HFFc6 (cell line): ENCODE data around the gene UCHL5. TPM values are rescaled to one million over a fixed set of nuclear protein-coding genes. Genes with fewer than 3 reads are reported as not detected.

Source experiments
- DNase-seq: peaks from one replicate; pipeline ENCODE4 v3.0.0-alpha.2; 2018
- H3K27ac Mint-ChIP-seq: 2 replicates; pipeline ENCODE4 v1.8.0; 2020; ENCODE audit warnings: mild to moderate bottlenecking, mixed read lengths
- H3K27me3 Mint-ChIP-seq: 2 replicates; pipeline ENCODE4 v1.8.0; 2021; ENCODE audit warnings: mild to moderate bottlenecking, moderate library complexity, mixed read lengths; ENCODE audit not compliant: insufficient read depth
- H3K36me3 Mint-ChIP-seq: 2 replicates; pipeline ENCODE4 v1.8.0; 2021; ENCODE audit warnings: low read depth, mixed read lengths
- H3K4me1 Mint-ChIP-seq: 2 replicates; pipeline ENCODE4 v1.8.0; 2020; ENCODE audit warnings: low read depth, mixed read lengths
- H3K4me3 Mint-ChIP-seq: 2 replicates; pipeline ENCODE4 v1.8.0; 2020; ENCODE audit warnings: mild to moderate bottlenecking, moderate library complexity, mixed read lengths
- H3K9me3 Mint-ChIP-seq: 2 replicates; pipeline ENCODE4 v1.8.0; 2020; ENCODE audit warnings: mild to moderate bottlenecking, mixed read lengths
- CTCF ChIP-seq: fragments of 200-600 bp; sonication (generic); IDR thresholded peaks from 2 replicates; pipeline ENCODE4 v1.5.0; 2021; ENCODE audit warnings: antibody characterized with exemption, mild to moderate bottlenecking
- total RNA-seq, 6 experiments: library from RNA; stranded (reverse); fragmentation: NEBNext Ultra II Directional; extraction: Animal tissue kit (Norgen Biotek cat#: 25700); gene quantifications; 2 replicates in 1 of 6; 3 replicates in 5 of 6; pipeline ENCODE4 v1.2.3, GENCODE V29; 2021

Gene UCHL5
- total RNA-seq, 6 experiments from 2014 or later: 24.1 to 34.1 (median 29.4) TPM

DNA sequence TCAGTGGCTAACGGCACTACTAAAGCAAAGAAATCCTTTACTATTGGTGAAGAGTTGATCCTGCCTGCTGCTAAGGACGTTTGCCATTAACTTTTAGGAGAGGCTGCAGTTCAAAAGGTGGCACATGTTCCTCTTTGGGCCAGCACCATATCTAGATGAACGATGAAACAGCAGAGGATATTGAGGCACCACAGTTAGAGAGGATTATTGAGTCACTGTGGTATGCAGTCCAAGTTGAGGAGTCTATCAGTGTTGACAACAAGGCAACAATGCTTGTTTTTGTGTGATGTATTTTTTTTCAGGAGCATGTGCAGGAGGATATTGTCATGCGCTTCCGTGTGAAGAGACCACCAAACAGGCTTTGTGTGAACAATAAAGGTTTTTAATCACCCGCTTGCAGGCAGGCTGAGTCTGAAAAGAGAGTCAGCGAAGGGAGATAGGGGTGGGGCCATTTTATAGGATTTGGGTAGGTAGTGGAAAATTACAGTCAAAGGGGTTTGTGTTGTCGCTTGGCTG lies 80.9 kb downstream of the UCHL5 start:
- no peak for TF ChIP-seq CTCF
- Mint-ChIP-seq H3K4me1 (peaks cover 10% of the 10 kb centered on the region; the same call in 1 of the 2 replicates), H3K27me3 (peaks cover 6% of the 10 kb centered on the region), H3K4me3 (no peak overlapping the region), H3K36me3 (no peaks in the 10 kb centered on the region), H3K27ac (no peak overlapping the region), H3K9me3 (no peaks in the 10 kb centered on the region)
- no peak for DNase-seq

- no peak for TF ChIP-seq CTCF
- Mint-ChIP-seq H3K9me3 (no peaks in the 10 kb centered on the region), H3K27ac (no peak overlapping the region), H3K27me3 (peaks cover 6% of the 10 kb centered on the region), H3K36me3 (no peaks in the 10 kb centered on the region), H3K4me3 (no peak overlapping the region), H3K4me1 (peaks cover 10% of the 10 kb centered on the region; the same call in 1 of the 2 replicates)
- no peak for DNase-seq
These were observed 82.0 kb downstream of the UCHL5 start for GRCh38 chr1:192977089-192977706.

DNA sequence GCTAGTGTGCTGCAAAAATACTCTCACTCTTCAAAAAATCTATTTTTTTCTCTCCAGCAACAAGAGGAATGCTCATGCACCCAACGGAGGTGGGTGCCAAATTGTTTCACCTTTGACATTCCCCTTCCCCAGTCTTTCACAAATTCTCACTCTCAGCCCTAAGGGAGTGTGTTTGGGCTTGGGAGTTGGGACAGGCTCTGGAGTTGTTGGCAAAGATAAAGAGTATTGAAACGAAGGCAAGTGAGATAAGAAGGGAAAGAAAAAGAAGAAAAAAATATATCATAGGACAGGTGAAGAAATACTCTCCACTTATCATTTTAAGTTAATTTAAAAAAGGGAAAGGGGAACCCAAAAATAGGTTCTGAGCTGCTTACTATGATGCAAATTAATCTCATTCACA lies 82.6 kb downstream of the UCHL5 start:
- Mint-ChIP-seq H3K27ac (no peak overlapping the region), H3K36me3 (no peaks in the 10 kb centered on the region), H3K4me3 (no peak overlapping the region), H3K27me3 (peaks cover 6% of the 10 kb centered on the region), H3K4me1 (peaks cover 10% of the 10 kb centered on the region; the same call in 1 of the 2 replicates), H3K9me3 (no peaks in the 10 kb centered on the region)
- no peak for DNase-seq
- TF ChIP-seq CTCF: no peak

DNA sequence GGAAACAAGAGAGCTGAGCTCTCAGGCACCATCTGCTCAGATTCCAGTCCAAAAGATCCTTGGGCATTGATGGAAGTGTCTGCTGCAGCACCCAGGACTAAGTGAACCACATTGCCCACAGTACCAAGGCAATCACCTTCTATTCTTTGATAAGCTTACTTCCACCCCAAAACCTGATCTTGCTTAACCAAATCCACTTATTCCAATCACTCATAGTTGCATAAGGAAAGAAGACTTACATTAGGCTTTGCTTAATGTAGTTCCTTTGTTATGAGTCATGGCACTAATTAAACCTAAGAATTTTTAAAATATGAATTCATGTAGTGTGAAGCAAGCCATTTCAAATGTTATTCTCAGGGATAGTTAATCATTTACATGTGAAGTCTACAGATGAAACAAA lies 84.5 kb downstream of the UCHL5 start:
- TF ChIP-seq CTCF: no peak
- no peaks in the 10 kb centered on the region for H3K36me3 Mint-ChIP-seq

GRCh38 chr1:192973988-192974387 lies 85.2 kb downstream of the UCHL5 start:
- Mint-ChIP-seq H3K27ac (no peak overlapping the region), H3K36me3 (no peaks in the 10 kb centered on the region), H3K4me3 (no peak overlapping the region), H3K9me3 (no peaks in the 10 kb centered on the region), H3K4me1 (peaks cover 10% of the 10 kb centered on the region; the same call in 1 of the 2 replicates), H3K27me3 (0 out of 2 replicates have a peak, but pooled peaks cover under 1% of the 10 kb centered on the region)
- no peak for TF ChIP-seq CTCF
- DNase-seq: no peak

More for the DNA sequence above, 84.5 kb downstream of the UCHL5 start:
- DNase-seq: no peak
- Mint-ChIP-seq H3K9me3 (no peaks in the 10 kb centered on the region), H3K4me1 (peaks cover 10% of the 10 kb centered on the region; the same call in 1 of the 2 replicates), H3K4me3 (no peak overlapping the region), H3K27ac (no peak overlapping the region), H3K27me3 (peaks cover 6% of the 10 kb centered on the region)
